HEK293 (cell line): Measurements from ENCODE around the gene LRRC74A.

Source experiments
- CTCF ChIA-PET: fragments of 350-600 bp; formaldehyde crosslinking; extraction: SDS; loops from one replicate; lab custom pipeline; 2021; ENCODE audit warnings: antibody characterized with exemption; lab: Yijun Ruan, JAX
- POLR2A ChIA-PET: fragments of 300-600 bp; formaldehyde crosslinking; extraction: SDS; loops from one replicate; lab custom pipeline; 2020; ENCODE audit warnings: antibody characterized with exemption, inconsistent platforms; lab: Yijun Ruan, JAX
- H3K27ac ChIP-seq: fragments of 200-500 bp; sonication (Bioruptor generic); 2 replicates; pipeline ENCODE4 v1.5.1; 2014; ENCODE audit warnings: low read depth, low read length, control low read depth, inconsistent platforms; ENCODE audit errors: extremely low read depth
- H3K36me3 ChIP-seq, 2 experiments: fragments of 200-500 bp in 1 of 2; sonication (Bioruptor generic) in 1 of 2; 1 replicate in 1 of 2; 2 replicates in 1 of 2; pipeline ENCODE4 v1.5.1; 2014 to 2017; ENCODE audit warnings: inconsistent platforms in 2 of 2, low read length in 2 of 2; ENCODE audit not compliant: control insufficient read depth in 2 of 2, insufficient read depth in 1 of 2
- H3K4me1 ChIP-seq: fragments of 200-500 bp; sonication (Bioruptor generic); 2 replicates; pipeline ENCODE4 v1.5.1; 2014; ENCODE audit warnings: mild to moderate bottlenecking, low read length, inconsistent platforms; ENCODE audit not compliant: control insufficient read depth, insufficient read depth
- H3K4me3 ChIP-seq: 2 replicates; pipeline ENCODE4 v1.5.1; 2011; ENCODE audit warnings: low read depth, mild to moderate bottlenecking, control low read depth, low read length, moderate library complexity
- H3K9me3 ChIP-seq: fragments of 200-500 bp; sonication (Bioruptor generic); 2 replicates; pipeline ENCODE4 v1.5.1; 2014; ENCODE audit warnings: low read depth, low read length, inconsistent platforms; ENCODE audit not compliant: control insufficient read depth, insufficient read depth
- CTCF ChIP-seq: fragments of 450-650 bp; formaldehyde crosslinking; IDR thresholded peaks from 2 replicates; pipeline ENCODE4 v1.5.1; 2016; ENCODE audit warnings: missing biosample characterization, missing genetic modification characterization
- GLIS2 ChIP-seq: fragments of 450-650 bp; formaldehyde crosslinking; IDR thresholded peaks from 2 replicates; pipeline ENCODE4 v1.5.1; 2016; ENCODE audit warnings: missing biosample characterization, missing genetic modification characterization
- KLF9 ChIP-seq: fragments of 450-650 bp; formaldehyde crosslinking; IDR thresholded peaks from 2 replicates; pipeline ENCODE4 v1.5.1; 2016; ENCODE audit warnings: missing biosample characterization, missing genetic modification characterization, low read depth
- OVOL3 ChIP-seq: fragments of 450-650 bp; formaldehyde crosslinking; IDR thresholded peaks from 2 replicates; pipeline ENCODE4 v1.5.1; 2016; ENCODE audit warnings: missing biosample characterization, missing genetic modification characterization
- REPIN1 ChIP-seq: fragments of 450-650 bp; formaldehyde crosslinking; IDR thresholded peaks from 2 replicates; pipeline ENCODE4 v1.5.1; 2017; ENCODE audit warnings: missing biosample characterization, missing genetic modification characterization, low read depth
- SETDB1 ChIP-seq: IDR thresholded peaks from one replicate; pipeline ENCODE4 v1.6.1; 2017; ENCODE audit warnings: mild to moderate bottlenecking, low read length, moderate library complexity, mixed read lengths; ENCODE audit not compliant: insufficient read length
- TRIM28 ChIP-seq: IDR thresholded peaks from 2 replicates; pipeline ENCODE4 v1.6.1; 2011; ENCODE audit warnings: low read length, control low read depth, borderline replicate concordance
- ZBTB21 ChIP-seq: fragments of 450-650 bp; formaldehyde crosslinking; IDR thresholded peaks from 2 replicates; pipeline ENCODE4 v1.5.1; 2017; ENCODE audit warnings: missing biosample characterization, missing genetic modification characterization
- ZBTB48 ChIP-seq: fragments of 450-650 bp; formaldehyde crosslinking; IDR thresholded peaks from 2 replicates; pipeline ENCODE4 v1.5.1; 2016; ENCODE audit warnings: missing biosample characterization, missing genetic modification characterization
- ZFHX2 ChIP-seq: fragments of 450-650 bp; formaldehyde crosslinking; conservative IDR thresholded peaks from 2 replicates; pipeline ENCODE4 v1.5.1; 2016; ENCODE audit warnings: missing biosample characterization, missing genetic modification characterization
- ZNF138 ChIP-seq: fragments of 450-650 bp; formaldehyde crosslinking; IDR thresholded peaks from 2 replicates; pipeline ENCODE4 v1.5.1; 2016; ENCODE audit warnings: missing biosample characterization, missing genetic modification characterization, borderline replicate concordance
- ZNF157 ChIP-seq: fragments of 450-650 bp; formaldehyde crosslinking; IDR thresholded peaks from 2 replicates; pipeline ENCODE4 v1.5.1; 2016; ENCODE audit warnings: missing biosample characterization, missing genetic modification characterization
- ZNF16 ChIP-seq: fragments of 450-650 bp; formaldehyde crosslinking; IDR thresholded peaks from 2 replicates; pipeline ENCODE4 v1.5.1; 2016; ENCODE audit warnings: low read depth, missing biosample characterization, missing genetic modification characterization
- ZNF214 ChIP-seq: fragments of 450-650 bp; formaldehyde crosslinking; IDR thresholded peaks from 2 replicates; pipeline ENCODE4 v1.5.1; 2017; ENCODE audit warnings: missing biosample characterization, mild to moderate bottlenecking, missing genetic modification characterization, borderline replicate concordance
- ZNF280C ChIP-seq: fragments of 450-650 bp; formaldehyde crosslinking; IDR thresholded peaks from 2 replicates; pipeline ENCODE4 v1.5.1; 2016; ENCODE audit warnings: missing biosample characterization, missing genetic modification characterization
- ZNF280D ChIP-seq: fragments of 450-650 bp; formaldehyde crosslinking; IDR thresholded peaks from 2 replicates; pipeline ENCODE4 v1.5.1; 2016; ENCODE audit warnings: missing biosample characterization, missing genetic modification characterization
- ZNF324 ChIP-seq: fragments of 450-650 bp; formaldehyde crosslinking; IDR thresholded peaks from 2 replicates; pipeline ENCODE4 v1.5.1; 2016; ENCODE audit warnings: missing biosample characterization, missing genetic modification characterization
- ZNF391 ChIP-seq: fragments of 450-650 bp; formaldehyde crosslinking; IDR thresholded peaks from 2 replicates; pipeline ENCODE4 v1.5.1; 2016; ENCODE audit warnings: low read depth, missing biosample characterization, missing genetic modification characterization, borderline replicate concordance
- ZNF529 ChIP-seq: fragments of 450-650 bp; formaldehyde crosslinking; IDR thresholded peaks from 2 replicates; pipeline ENCODE4 v1.5.1; 2017; ENCODE audit warnings: missing genetic modification characterization, missing biosample characterization; ENCODE audit not compliant: insufficient replicate concordance
- ZNF596 ChIP-seq: fragments of 450-650 bp; IDR thresholded peaks from 2 replicates; pipeline ENCODE4 v1.5.0; 2018; ENCODE audit warnings: missing biosample characterization, mild to moderate bottlenecking, missing genetic modification characterization, moderate library complexity
- ZNF654 ChIP-seq: fragments of 450-650 bp; formaldehyde crosslinking; IDR thresholded peaks from 2 replicates; pipeline ENCODE4 v1.5.1; 2016; ENCODE audit warnings: low read depth, missing biosample characterization, missing genetic modification characterization
- ZNF660 ChIP-seq: fragments of 450-650 bp; IDR thresholded peaks from 2 replicates; pipeline ENCODE4 v1.5.1; 2018; ENCODE audit warnings: missing biosample characterization, mild to moderate bottlenecking, missing genetic modification characterization

LRRC74A gene

DNA sequence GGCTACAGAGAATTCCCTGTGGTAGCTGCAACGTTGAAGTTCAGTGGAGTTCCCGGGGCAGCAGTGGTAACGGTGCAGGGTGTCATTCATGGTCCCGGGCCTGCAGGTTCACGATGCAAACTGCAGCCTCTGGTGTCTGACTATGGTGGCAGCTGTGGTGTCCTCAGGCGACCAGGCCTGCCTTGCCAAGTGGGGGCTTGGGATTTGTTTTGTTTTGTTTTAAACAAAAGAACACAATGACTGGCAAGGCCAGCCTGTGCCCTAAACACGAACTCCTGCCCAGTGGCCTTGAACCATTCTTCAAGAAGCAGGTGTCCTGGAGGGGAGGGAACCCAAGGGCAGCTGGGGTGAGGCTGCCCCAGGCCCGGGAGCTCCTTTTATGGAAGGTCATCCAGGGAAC, 48.5 kb downstream of the LRRC74A start (continued):
- TF ChIP-seq ZNF280D (tag by site-specific recombination) (no peak), OVOL3 (no peak), ZNF529 (tag by site-specific recombination) (no peak), ZBTB21 (tag by site-specific recombination) (no peak), REPIN1 (tag by site-specific recombination) (no peak), ZFHX2 (tag by site-specific recombination) (no peak)
- TF ChIP-seq, all 188 proteins: peak for 0

DNA sequence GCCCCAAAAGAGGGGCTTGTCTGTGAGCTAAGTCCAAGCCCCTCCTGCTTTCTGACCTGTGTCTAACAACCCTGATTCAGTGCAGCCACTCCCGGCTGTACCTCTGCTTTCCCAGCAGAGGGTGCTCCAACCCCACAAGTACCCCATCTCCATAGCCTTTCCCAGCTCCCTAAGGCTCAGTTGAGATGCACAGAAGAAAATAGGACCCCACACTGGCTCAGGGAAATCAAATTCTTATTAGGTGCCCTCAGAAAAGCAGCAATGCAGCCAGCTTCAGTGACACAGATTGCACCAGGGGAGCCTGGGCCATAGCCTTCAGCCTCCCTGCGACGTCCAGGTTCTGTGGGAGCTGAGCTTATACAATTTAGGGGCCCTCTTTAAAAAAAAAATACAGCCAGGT, 49.9 kb downstream of the LRRC74A start:
- H3K36me3 ChIP-seq, result no peaks in the 10 kb centered on the region
- ChIA-PET POLR2A (interaction anchor here (0.8 to 1.5 kb wide), 4 partner anchors 153 to 221 kb away, joined by 3 to 4 read pairs (median 4); no protein-coding TSS in a partner anchor), CTCF (interaction anchor here (0.6 to 12.2 kb wide), 54 partner anchors 11 to 1972 kb away, joined by 3 to 461 read pairs (median 4); partner anchors contain the start of genes CIPC and ZDHHC22)
- H3K4me1 ChIP-seq, result no peaks in the 10 kb centered on the region
- no peak overlapping the region for H3K27ac ChIP-seq
- H3K4me3 ChIP-seq, result no peak overlapping the region
- H3K9me3 ChIP-seq, result no peaks in the 10 kb centered on the region
- TF ChIP-seq ZNF16 (tag by site-specific recombination) (no peak), TRIM28 (no peak), GLIS2 (no peak), ZNF214 (no peak), SETDB1 (no peak), ZNF324 (no peak), KLF9 (no peak), ZBTB48 (peak; percentile 87), ZNF596 (no peak), ZNF280C (tag by site-specific recombination) (no peak), ZNF654 (tag by site-specific recombination) (peak; percentile 91), CTCF (tag by site-specific recombination) (peak; percentile 64), ZNF138 (tag by site-specific recombination) (no peak), ZNF660 (tag by site-specific recombination) (0 out of 2 replicates have a peak, but pooled peaks have one; percentile 61), ZNF391 (tag by site-specific recombination) (no peak), ZNF157 (tag by site-specific recombination) (no peak)
